Measurements from ENCODE around the gene NAALADL1. TPM values are rescaled to one million over a fixed set of nuclear protein-coding genes. Genes with fewer than 3 reads are reported as not detected.

Gene NAALADL1
- total RNA-seq, 1 donor from 2014 or later, result not detected

GRCh38 chr11:65066805-65067291, 8.5 kb upstream of the NAALADL1 start:
- H3K36me3 Mint-ChIP-seq (ENCODE audit: low read depth, unreplicated experiment), result no peaks in the 10 kb centered on the region
- TF ChIP-seq CTCF (IDR thresholded peaks at IDR 0.05; ENCODE audit: unreplicated experiment), result no peak
- no peak overlapping the region for H3K27ac Mint-ChIP-seq (ENCODE audit: unreplicated experiment)
- no peaks in the 10 kb centered on the region for H3K9me3 Mint-ChIP-seq (ENCODE audit: unreplicated experiment)
- no peaks in the 10 kb centered on the region for H3K4me1 Mint-ChIP-seq (ENCODE audit: unreplicated experiment)
- DNase-seq (ENCODE audit: low spot score), result no peak
- peaks cover 7% of the 10 kb centered on the region for H3K27me3 Mint-ChIP-seq (ENCODE audit: unreplicated experiment)
- no peak overlapping the region for H3K4me3 Mint-ChIP-seq (ENCODE audit: unreplicated experiment)

GRCh38 chr11:65066315-65066714, 8.0 kb upstream of the NAALADL1 start:
- no peak for DNase-seq (ENCODE audit: low spot score)
- Mint-ChIP-seq H3K4me1 (ENCODE audit: unreplicated experiment) (no peaks in the 10 kb centered on the region), H3K9me3 (ENCODE audit: unreplicated experiment) (no peaks in the 10 kb centered on the region), H3K4me3 (ENCODE audit: unreplicated experiment) (no peak overlapping the region), H3K27ac (ENCODE audit: unreplicated experiment) (no peak overlapping the region), H3K27me3 (ENCODE audit: unreplicated experiment) (peaks cover 9% of the 10 kb centered on the region), H3K36me3 (ENCODE audit: low read depth, unreplicated experiment) (no peaks in the 10 kb centered on the region)
- no peak for TF ChIP-seq CTCF (IDR thresholded peaks at IDR 0.05; ENCODE audit: unreplicated experiment)

GRCh38 chr11:65065851-65066250, 7.5 kb upstream of the NAALADL1 start:
- no peak for DNase-seq (ENCODE audit: low spot score)
- no peaks in the 10 kb centered on the region for H3K9me3 Mint-ChIP-seq (ENCODE audit: unreplicated experiment)
- H3K27ac Mint-ChIP-seq (ENCODE audit: unreplicated experiment), result no peak overlapping the region
- peaks cover 13% of the 10 kb centered on the region for H3K27me3 Mint-ChIP-seq (ENCODE audit: unreplicated experiment)
- no peaks in the 10 kb centered on the region for H3K4me1 Mint-ChIP-seq (ENCODE audit: unreplicated experiment)
- H3K36me3 Mint-ChIP-seq (ENCODE audit: low read depth, unreplicated experiment), result no peaks in the 10 kb centered on the region
- no peak overlapping the region for H3K4me3 Mint-ChIP-seq (ENCODE audit: unreplicated experiment)
- TF ChIP-seq CTCF (IDR thresholded peaks at IDR 0.05; ENCODE audit: unreplicated experiment), result no peak

GRCh38 chr11:65064847-65065240, 6.5 kb upstream of the NAALADL1 start:
- no peaks in the 10 kb centered on the region for H3K4me1 Mint-ChIP-seq (ENCODE audit: unreplicated experiment)
- H3K9me3 Mint-ChIP-seq (ENCODE audit: unreplicated experiment), result no peaks in the 10 kb centered on the region
- H3K27ac Mint-ChIP-seq (ENCODE audit: unreplicated experiment), result no peak overlapping the region
- no peak for DNase-seq (ENCODE audit: low spot score)
- H3K36me3 Mint-ChIP-seq (ENCODE audit: low read depth, unreplicated experiment), result no peaks in the 10 kb centered on the region
- H3K27me3 Mint-ChIP-seq (ENCODE audit: unreplicated experiment), result peaks cover 13% of the 10 kb centered on the region
- TF ChIP-seq CTCF (IDR thresholded peaks at IDR 0.05; ENCODE audit: unreplicated experiment), result no peak
- H3K4me3 Mint-ChIP-seq (ENCODE audit: unreplicated experiment), result no peak overlapping the region

- H3K4me3 Mint-ChIP-seq (ENCODE audit: unreplicated experiment), result no peak overlapping the region
- TF ChIP-seq CTCF (IDR thresholded peaks at IDR 0.05; ENCODE audit: unreplicated experiment), result no peak
- no peaks in the 10 kb centered on the region for H3K4me1 Mint-ChIP-seq (ENCODE audit: unreplicated experiment)
- H3K27ac Mint-ChIP-seq (ENCODE audit: unreplicated experiment), result no peak overlapping the region
- DNase-seq (ENCODE audit: low spot score), result no peak
- H3K27me3 Mint-ChIP-seq (ENCODE audit: unreplicated experiment), result peaks cover 13% of the 10 kb centered on the region
- no peaks in the 10 kb centered on the region for H3K9me3 Mint-ChIP-seq (ENCODE audit: unreplicated experiment)
- no peaks in the 10 kb centered on the region for H3K36me3 Mint-ChIP-seq (ENCODE audit: low read depth, unreplicated experiment)
Observed at GRCh38 chr11:65063532-65063931, 5.2 kb upstream of the NAALADL1 start.

Measured in endothelial cell (in vitro differentiated cells).